ENCODE results near the gene SUSD6. TPM values are rescaled to one million over a fixed set of nuclear protein-coding genes. Genes with fewer than 3 reads are reported as not detected.

SUSD6 gene
- total RNA-seq, 1 donor from 2014 or later, result 34.7 TPM

- TF ChIP-seq CTCF (IDR thresholded peaks at IDR 0.05; ENCODE audit: unreplicated experiment), result no peak
- Mint-ChIP-seq H3K27ac (no peak overlapping the region), H3K4me1 (peaks cover 10% of the 10 kb centered on the region)
Measured at GRCh38 chr14:69704319-69704718, 92.9 kb downstream of the SUSD6 start.

GRCh38 chr14:69705706-69706105 is 94.3 kb downstream of the SUSD6 start:
- H3K4me1 Mint-ChIP-seq, result peaks cover 15% of the 10 kb centered on the region
- no peaks in the 10 kb centered on the region for H3K9me3 Mint-ChIP-seq
- TF ChIP-seq CTCF (IDR thresholded peaks at IDR 0.05; ENCODE audit: unreplicated experiment), result no peak
- no peaks in the 10 kb centered on the region for H3K27me3 Mint-ChIP-seq (ENCODE audit: low read depth)
- H3K36me3 Mint-ChIP-seq, result peaks cover 2% of the 10 kb centered on the region
- no peak overlapping the region for H3K4me3 Mint-ChIP-seq
- H3K27ac Mint-ChIP-seq, result no peak overlapping the region
- DNase-seq (ENCODE audit: low spot score in 2 of 2, unreplicated experiment in 2 of 2), result no peak

More at GRCh38 chr14:69704319-69704718, 92.9 kb downstream of the SUSD6 start:
- DNase-seq (ENCODE audit: low spot score in 2 of 2, unreplicated experiment in 2 of 2), result no peak
- H3K4me3 Mint-ChIP-seq, result no peak overlapping the region
- no peaks in the 10 kb centered on the region for H3K9me3 Mint-ChIP-seq
- H3K36me3 Mint-ChIP-seq, result peaks cover 2% of the 10 kb centered on the region
- no peaks in the 10 kb centered on the region for H3K27me3 Mint-ChIP-seq (ENCODE audit: low read depth)

GRCh38 chr14:69708049-69708448 is 96.7 kb downstream of the SUSD6 start:
- Mint-ChIP-seq H3K4me1 (peaks cover 32% of the 10 kb centered on the region), H3K36me3 (peaks cover 2% of the 10 kb centered on the region), H3K27ac (no peak overlapping the region), H3K27me3 (ENCODE audit: low read depth) (no peaks in the 10 kb centered on the region), H3K4me3 (no peak overlapping the region), H3K9me3 (no peaks in the 10 kb centered on the region)
- DNase-seq (ENCODE audit: low spot score in 2 of 2, unreplicated experiment in 2 of 2), result no peak
- no peak for TF ChIP-seq CTCF (IDR thresholded peaks at IDR 0.05; ENCODE audit: unreplicated experiment)

GRCh38 chr14:69708586-69709560 is 97.5 kb downstream of the SUSD6 start:
- H3K27ac Mint-ChIP-seq, result no peak overlapping the region
- H3K9me3 Mint-ChIP-seq, result no peaks in the 10 kb centered on the region
- H3K36me3 Mint-ChIP-seq, result peaks cover 2% of the 10 kb centered on the region
- no peaks in the 10 kb centered on the region for H3K27me3 Mint-ChIP-seq (ENCODE audit: low read depth)
- no peak for DNase-seq (ENCODE audit: low spot score in 2 of 2, unreplicated experiment in 2 of 2)
- no peak for TF ChIP-seq CTCF (IDR thresholded peaks at IDR 0.05; ENCODE audit: unreplicated experiment)
- peaks cover 37% of the 10 kb centered on the region for H3K4me1 Mint-ChIP-seq
- H3K4me3 Mint-ChIP-seq, result no peak overlapping the region

GRCh38 chr14:69710378-69710777 is 99.0 kb downstream of the SUSD6 start:
- peaks cover 48% of the 10 kb centered on the region for H3K4me1 Mint-ChIP-seq
- H3K9me3 Mint-ChIP-seq, result no peaks in the 10 kb centered on the region

More at GRCh38 chr14:69710378-69710777, 99.0 kb downstream of the SUSD6 start:
- peak overlapping the region; percentile 23 for H3K27ac Mint-ChIP-seq
- peaks cover 2% of the 10 kb centered on the region for H3K36me3 Mint-ChIP-seq
- no peak overlapping the region for H3K4me3 Mint-ChIP-seq
- H3K27me3 Mint-ChIP-seq (ENCODE audit: low read depth), result no peaks in the 10 kb centered on the region
- DNase-seq (ENCODE audit: low spot score in 2 of 2, unreplicated experiment in 2 of 2), result no peak
- no peak for TF ChIP-seq CTCF (IDR thresholded peaks at IDR 0.05; ENCODE audit: unreplicated experiment)

All from mesothelial cell of epicardium (in vitro differentiated cells).